HFFc6 (cell line): ENCODE data around the gene WIZ. TPM values are rescaled to one million over a fixed set of nuclear protein-coding genes. Genes with fewer than 3 reads are reported as not detected.

Experiments
- DNase-seq: peaks from one replicate; pipeline ENCODE4 v3.0.0-alpha.2; 2018
- H3K27ac Mint-ChIP-seq: 2 replicates; pipeline ENCODE4 v1.8.0; 2020; ENCODE audit warnings: mild to moderate bottlenecking, mixed read lengths
- H3K27me3 Mint-ChIP-seq: 2 replicates; pipeline ENCODE4 v1.8.0; 2021; ENCODE audit warnings: mild to moderate bottlenecking, moderate library complexity, mixed read lengths; ENCODE audit not compliant: insufficient read depth
- H3K36me3 Mint-ChIP-seq: 2 replicates; pipeline ENCODE4 v1.8.0; 2021; ENCODE audit warnings: low read depth, mixed read lengths
- H3K4me1 Mint-ChIP-seq: 2 replicates; pipeline ENCODE4 v1.8.0; 2020; ENCODE audit warnings: low read depth, mixed read lengths
- H3K4me3 Mint-ChIP-seq: 2 replicates; pipeline ENCODE4 v1.8.0; 2020; ENCODE audit warnings: mild to moderate bottlenecking, moderate library complexity, mixed read lengths
- H3K9me3 Mint-ChIP-seq: 2 replicates; pipeline ENCODE4 v1.8.0; 2020; ENCODE audit warnings: mild to moderate bottlenecking, mixed read lengths
- CTCF ChIP-seq: fragments of 200-600 bp; sonication (generic); IDR thresholded peaks from 2 replicates; pipeline ENCODE4 v1.5.0; 2021; ENCODE audit warnings: antibody characterized with exemption, mild to moderate bottlenecking
- total RNA-seq, 6 experiments: library from RNA; stranded (reverse); fragmentation: NEBNext Ultra II Directional; extraction: Animal tissue kit (Norgen Biotek cat#: 25700); gene quantifications; 2 replicates in 1 of 6; 3 replicates in 5 of 6; pipeline ENCODE4 v1.2.3, GENCODE V29; 2021

WIZ gene
- total RNA-seq, 6 experiments from 2014 or later, result 39.3 to 54.3 (median 43.1) TPM

GRCh38 chr19:15378534-15379082 lies 71.1 kb downstream of the WIZ start:
- peaks cover 16% of the 10 kb centered on the region for H3K27me3 Mint-ChIP-seq
- no peaks in the 10 kb centered on the region for H3K9me3 Mint-ChIP-seq
- H3K27ac Mint-ChIP-seq, result peak overlapping the region; percentile 92
- no peak for TF ChIP-seq CTCF
- DNase-seq, result peak; percentile 29
- H3K4me1 Mint-ChIP-seq, result peaks cover 37% of the 10 kb centered on the region
- peak overlapping the region; percentile 93 for H3K4me3 Mint-ChIP-seq
- peaks cover 11% of the 10 kb centered on the region; the same call in 1 of the 2 replicates for H3K36me3 Mint-ChIP-seq

GRCh38 chr19:15374796-15375440 lies 74.8 kb downstream of the WIZ start:
- no peak for TF ChIP-seq CTCF
- Mint-ChIP-seq H3K4me1 (peaks cover 19% of the 10 kb centered on the region), H3K9me3 (no peaks in the 10 kb centered on the region), H3K27me3 (peaks cover 14% of the 10 kb centered on the region), H3K27ac (no peak overlapping the region), H3K36me3 (peaks cover 14% of the 10 kb centered on the region), H3K4me3 (no peak overlapping the region)
- no peak for DNase-seq

GRCh38 chr19:15374105-15374651 lies 75.6 kb downstream of the WIZ start:
- Mint-ChIP-seq H3K4me3 (no peak overlapping the region), H3K36me3 (peaks cover 14% of the 10 kb centered on the region), H3K9me3 (no peaks in the 10 kb centered on the region), H3K4me1 (peaks cover 19% of the 10 kb centered on the region), H3K27ac (no peak overlapping the region), H3K27me3 (peaks cover 11% of the 10 kb centered on the region)
- TF ChIP-seq CTCF, result no peak
- DNase-seq, result no peak

GRCh38 chr19:15373644-15374043 lies 76.1 kb downstream of the WIZ start:
- Mint-ChIP-seq H3K27ac (no peak overlapping the region; the same call in 1 of the 2 replicates), H3K36me3 (peaks cover 14% of the 10 kb centered on the region), H3K4me1 (peaks cover 19% of the 10 kb centered on the region), H3K4me3 (no peak overlapping the region), H3K27me3 (peaks cover 11% of the 10 kb centered on the region), H3K9me3 (no peaks in the 10 kb centered on the region)
- TF ChIP-seq CTCF, result no peak
- no peak for DNase-seq

GRCh38 chr19:15372891-15373301 lies 76.9 kb downstream of the WIZ start:
- H3K4me1 Mint-ChIP-seq, result peaks cover 14% of the 10 kb centered on the region
- no peak overlapping the region for H3K27ac Mint-ChIP-seq
- H3K27me3 Mint-ChIP-seq, result peaks cover 7% of the 10 kb centered on the region
- DNase-seq, result no peak
- H3K9me3 Mint-ChIP-seq, result no peaks in the 10 kb centered on the region
- peaks cover 14% of the 10 kb centered on the region for H3K36me3 Mint-ChIP-seq
- TF ChIP-seq CTCF, result no peak
- no peak overlapping the region for H3K4me3 Mint-ChIP-seq
